PC-9 (cell line): ENCODE results near the gene DHX32. TPM values are rescaled to one million over a fixed set of nuclear protein-coding genes. Genes with fewer than 3 reads are reported as not detected.
"Not testable (repeated sequence)": the region's sequence is repeated elsewhere in the genome, so short reads cannot be mapped to it uniquely, and the experiment has no call there.

ENCODE experiments used
- Bru-seq: library from RNA; stranded (reverse); fragments of 400-500 nt; gene quantifications from one replicate; lab custom pipeline; 2021; lab: Mats Ljungman, UMichigan
- BruChase-seq, 2 experiments: library from RNA; stranded (reverse); fragments of 400-500 nt; gene quantifications; one replicate each; lab custom pipeline; 2021; lab: Mats Ljungman, UMichigan
- BruUV-seq: library from RNA; stranded (reverse); fragments of 400-500 nt; replicated peaks from 2 replicates; lab custom pipeline; 2021; lab: Mats Ljungman, UMichigan
- CTCF ChIA-PET: fragments of 300-600 bp; sonication (Branson Sonifier 250); formaldehyde crosslinking; loops from one replicate; lab custom pipeline; 2022; ENCODE audit warnings: antibody characterized with exemption; lab: Charles Lee
- POLR2A ChIA-PET: fragments of 300-600 bp; sonication (Branson Sonifier 250); formaldehyde crosslinking; loops from one replicate; lab custom pipeline; 2022; ENCODE audit warnings: antibody characterized with exemption; ENCODE audit not compliant: unreplicated experiment; lab: Charles Lee
- DNase-seq, 2 experiments: peaks; one replicate each; pipeline versions ENCODE4 v3.0.0 to v3.0.0-alpha.2; 2015 to 2022; ENCODE audit warnings: mixed read lengths in 1 of 2
- H2AFZ ChIP-seq: fragments of 200-600 bp; sonication (generic); 2 replicates; pipeline ENCODE4 v1.8.1; 2017; ENCODE audit warnings: antibody characterized with exemption
- H3F3A ChIP-seq: fragments of 200-600 bp; sonication (generic); 2 replicates; pipeline ENCODE4 v1.8.1; 2017; ENCODE audit warnings: antibody characterized with exemption, mild to moderate bottlenecking, low read depth; ENCODE audit not compliant: insufficient read depth
- H3K27ac ChIP-seq: fragments of 200-600 bp; sonication (generic); 2 replicates; pipeline ENCODE4 v1.6.1; 2016; ENCODE audit warnings: mixed run types
- H3K27me3 ChIP-seq: fragments of 200-600 bp; sonication (generic); 2 replicates; pipeline ENCODE4 v1.6.1; 2016; ENCODE audit warnings: low read depth, mixed run types; ENCODE audit not compliant: insufficient read depth
- H3K36me3 ChIP-seq: fragments of 200-600 bp; sonication (generic); 2 replicates; pipeline ENCODE4 v1.6.1; 2016; ENCODE audit warnings: low read depth, mixed run types
- H3K4me1 ChIP-seq: fragments of 200-600 bp; sonication (generic); replicated peaks from 2 replicates; pipeline ENCODE4 v1.6.1; 2016; ENCODE audit warnings: mixed run types; ENCODE audit not compliant: insufficient read depth
- H3K4me2 ChIP-seq: fragments of 200-600 bp; sonication (generic); 2 replicates; pipeline ENCODE4 v1.6.1; 2017; ENCODE audit warnings: mixed run types
- H3K4me3 ChIP-seq: fragments of 200-600 bp; sonication (generic); 2 replicates; pipeline ENCODE4 v1.6.1; 2016; ENCODE audit warnings: mixed run types
- H3K79me2 ChIP-seq: fragments of 200-600 bp; sonication (generic); 2 replicates; pipeline ENCODE4 v1.6.1; 2017; ENCODE audit warnings: low read depth, mixed run types
- H3K9me2 ChIP-seq: fragments of 200-600 bp; sonication (generic); 2 replicates; pipeline ENCODE4 v1.8.1; 2017; ENCODE audit warnings: mild to moderate bottlenecking; ENCODE audit not compliant: insufficient read depth
- H3K9me3 ChIP-seq: fragments of 200-600 bp; sonication (generic); 2 replicates; pipeline ENCODE4 v1.8.1; 2016; ENCODE audit warnings: low read depth; ENCODE audit not compliant: insufficient read depth
- H4K20me1 ChIP-seq: fragments of 200-600 bp; sonication (generic); 2 replicates; pipeline ENCODE4 v1.8.1; 2017; ENCODE audit not compliant: insufficient read depth
- EZH2 ChIP-seq: fragments of 200-600 bp; sonication (generic); IDR thresholded peaks from 2 replicates; pipeline ENCODE4 v1.8.0; 2017; ENCODE audit warnings: antibody characterized with exemption, low read depth
- intact Hi-C: fragments of 100-400 bp; cut with micrococcal nuclease; formaldehyde crosslinking; loops from one replicate; pipeline ENCODE4 v1.10.0; 2022; ENCODE audit not compliant: unreplicated experiment
- long read RNA-seq: library from polyadenylated mRNA; stranded (forward); transcript quantifications from one replicate; pipeline ENCODE4 v2.0.0, GENCODE V29; 2022
- total RNA-seq: library from RNA; stranded (reverse); gene quantifications from 2 replicates; pipeline ENCODE4 v1.2.3, GENCODE V29; 2021
- TF ChIP-seq, protein P1 (sequence below): fragments of 200-600 bp; sonication (generic); conservative IDR thresholded peaks from 2 replicates; pipeline ENCODE4 v1.6.1; 2017; ENCODE audit warnings: mixed run types, antibody characterized with exemption, mild to moderate bottlenecking, moderate library complexity

DHX32 gene, protein sequence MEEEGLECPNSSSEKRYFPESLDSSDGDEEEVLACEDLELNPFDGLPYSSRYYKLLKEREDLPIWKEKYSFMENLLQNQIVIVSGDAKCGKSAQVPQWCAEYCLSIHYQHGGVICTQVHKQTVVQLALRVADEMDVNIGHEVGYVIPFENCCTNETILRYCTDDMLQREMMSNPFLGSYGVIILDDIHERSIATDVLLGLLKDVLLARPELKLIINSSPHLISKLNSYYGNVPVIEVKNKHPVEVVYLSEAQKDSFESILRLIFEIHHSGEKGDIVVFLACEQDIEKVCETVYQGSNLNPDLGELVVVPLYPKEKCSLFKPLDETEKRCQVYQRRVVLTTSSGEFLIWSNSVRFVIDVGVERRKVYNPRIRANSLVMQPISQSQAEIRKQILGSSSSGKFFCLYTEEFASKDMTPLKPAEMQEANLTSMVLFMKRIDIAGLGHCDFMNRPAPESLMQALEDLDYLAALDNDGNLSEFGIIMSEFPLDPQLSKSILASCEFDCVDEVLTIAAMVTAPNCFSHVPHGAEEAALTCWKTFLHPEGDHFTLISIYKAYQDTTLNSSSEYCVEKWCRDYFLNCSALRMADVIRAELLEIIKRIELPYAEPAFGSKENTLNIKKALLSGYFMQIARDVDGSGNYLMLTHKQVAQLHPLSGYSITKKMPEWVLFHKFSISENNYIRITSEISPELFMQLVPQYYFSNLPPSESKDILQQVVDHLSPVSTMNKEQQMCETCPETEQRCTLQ
- total RNA-seq (50.4 and 51.0 TPM in 2 replicates), Bru-seq, nascent RNA (percentile 89 among the genes with signal in this experiment), BruChase-seq, experiment 1, labeled RNA remaining after a 2-hour chase (percentile 91 among the genes with signal in this experiment), BruChase-seq, experiment 2, labeled RNA remaining after a 6-hour chase (percentile 87 among the genes with signal in this experiment)
- long read RNA-seq, partial matches to known transcripts: 13 of 101 reads
- long read RNA-seq, other reads (novel, unspliced or antisense): 87 of 101 reads

DNA sequence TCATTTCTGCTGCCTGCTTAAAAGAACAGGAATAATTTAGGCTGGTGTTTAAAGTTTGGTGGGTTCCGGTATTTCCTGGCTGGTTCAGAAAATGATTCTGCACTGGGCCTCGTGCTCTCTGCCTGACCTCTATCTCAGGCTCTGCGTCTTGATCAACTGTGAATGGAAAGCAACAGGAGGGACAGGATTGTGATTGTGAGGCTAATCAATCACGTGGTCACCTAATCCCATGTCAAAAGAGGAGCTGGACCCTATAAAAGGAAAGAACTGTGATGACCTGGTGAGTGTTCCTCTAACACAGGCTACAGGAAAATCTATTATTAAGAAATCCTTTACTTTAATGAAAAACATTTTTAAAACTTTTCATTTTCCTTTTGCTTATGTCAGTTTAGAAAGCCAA lies at the start of gene DHX32:
Gene DHX32, minus strand, starts transcription at position 101 of the 400 bp plus-strand sequence. CDS start 468 bp downstream, outside the sequence.
- Histone ChIP-seq H3K27me3 (no peaks in the 10 kb centered on the region), H2AFZ (no peak within 1 kb of the TSS), H3K79me2 (peaks cover 26% of the 10 kb centered on the region), H4K20me1 (no peaks in the 10 kb centered on the region), H3K4me3 (no peak within 1 kb of the TSS), H3K9me2 (no peaks in the 10 kb centered on the region), H3K36me3 (peaks cover 23% of the 10 kb centered on the region), H3K4me1 (peaks cover 12% of the 10 kb centered on the region), H3F3A (peaks cover 15% of the 10 kb centered on the region; the same call in 1 of the 2 replicates), H3K9me3 (peaks cover 9% of the 10 kb centered on the region), H3K4me2 (no peak within 1 kb of the TSS), H3K27ac (peak within 1 kb of the TSS; percentile 76)
- no peak for TF ChIP-seq EZH2
- TF ChIP-seq, protein P1, sequence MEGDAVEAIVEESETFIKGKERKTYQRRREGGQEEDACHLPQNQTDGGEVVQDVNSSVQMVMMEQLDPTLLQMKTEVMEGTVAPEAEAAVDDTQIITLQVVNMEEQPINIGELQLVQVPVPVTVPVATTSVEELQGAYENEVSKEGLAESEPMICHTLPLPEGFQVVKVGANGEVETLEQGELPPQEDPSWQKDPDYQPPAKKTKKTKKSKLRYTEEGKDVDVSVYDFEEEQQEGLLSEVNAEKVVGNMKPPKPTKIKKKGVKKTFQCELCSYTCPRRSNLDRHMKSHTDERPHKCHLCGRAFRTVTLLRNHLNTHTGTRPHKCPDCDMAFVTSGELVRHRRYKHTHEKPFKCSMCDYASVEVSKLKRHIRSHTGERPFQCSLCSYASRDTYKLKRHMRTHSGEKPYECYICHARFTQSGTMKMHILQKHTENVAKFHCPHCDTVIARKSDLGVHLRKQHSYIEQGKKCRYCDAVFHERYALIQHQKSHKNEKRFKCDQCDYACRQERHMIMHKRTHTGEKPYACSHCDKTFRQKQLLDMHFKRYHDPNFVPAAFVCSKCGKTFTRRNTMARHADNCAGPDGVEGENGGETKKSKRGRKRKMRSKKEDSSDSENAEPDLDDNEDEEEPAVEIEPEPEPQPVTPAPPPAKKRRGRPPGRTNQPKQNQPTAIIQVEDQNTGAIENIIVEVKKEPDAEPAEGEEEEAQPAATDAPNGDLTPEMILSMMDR: no peak
- intact Hi-C loops: loop anchor here (10.0 kb wide), 1 partner anchor 184 kb away; no protein-coding TSS in a partner anchor
- no peak for DNase-seq
- no TSS peak for BruUV-seq
- ChIA-PET CTCF (no interaction called here), POLR2A (no interaction called here)

DNA sequence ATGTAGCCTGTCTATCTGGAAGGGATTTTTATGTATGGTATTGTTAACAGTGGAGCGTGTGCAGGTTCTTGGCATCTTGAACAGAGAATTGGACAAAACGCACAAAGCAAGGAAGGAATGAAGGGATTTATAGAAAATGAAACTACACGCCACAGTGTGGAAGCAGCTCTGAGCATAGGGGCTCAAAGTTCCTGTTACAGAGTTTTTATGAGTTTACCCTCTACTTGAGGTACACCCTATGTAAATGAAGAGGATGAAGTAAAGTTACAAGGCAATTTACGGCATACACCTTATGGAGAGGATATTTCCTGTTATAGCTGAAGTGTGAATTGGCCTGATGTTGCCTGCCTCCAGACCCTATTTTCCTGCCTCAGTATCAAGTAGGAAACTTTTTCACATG lies 48.5 kb upstream of the DHX32 start:
- Histone ChIP-seq H3K9me3 (no peaks in the 10 kb centered on the region), H3K27me3 (no peaks in the 10 kb centered on the region), H3K4me3 (no peak overlapping the region), H3K79me2 (no peaks in the 10 kb centered on the region), H2AFZ (no peak overlapping the region), H3K4me1 (peaks cover 7% of the 10 kb centered on the region; the same call in 1 of the 2 replicates), H4K20me1 (no peaks in the 10 kb centered on the region), H3K36me3 (no peaks in the 10 kb centered on the region), H3K27ac (no peak overlapping the region), H3K9me2 (no peaks in the 10 kb centered on the region), H3K4me2 (no peak overlapping the region), H3F3A (0 out of 2 replicates have a peak, but pooled peaks cover 2% of the 10 kb centered on the region)
- no peak for DNase-seq
- ChIA-PET CTCF (no interaction called here), POLR2A (no interaction called here)
- BruUV-seq: no TSS peak
- no peak for TF ChIP-seq EZH2
- TF ChIP-seq, protein P1: no peak
- intact Hi-C loops: loop anchor here (5.0 kb wide), 4 partner anchors 43 to 818 kb away; partner anchors contain the start of gene ADAM12

DNA sequence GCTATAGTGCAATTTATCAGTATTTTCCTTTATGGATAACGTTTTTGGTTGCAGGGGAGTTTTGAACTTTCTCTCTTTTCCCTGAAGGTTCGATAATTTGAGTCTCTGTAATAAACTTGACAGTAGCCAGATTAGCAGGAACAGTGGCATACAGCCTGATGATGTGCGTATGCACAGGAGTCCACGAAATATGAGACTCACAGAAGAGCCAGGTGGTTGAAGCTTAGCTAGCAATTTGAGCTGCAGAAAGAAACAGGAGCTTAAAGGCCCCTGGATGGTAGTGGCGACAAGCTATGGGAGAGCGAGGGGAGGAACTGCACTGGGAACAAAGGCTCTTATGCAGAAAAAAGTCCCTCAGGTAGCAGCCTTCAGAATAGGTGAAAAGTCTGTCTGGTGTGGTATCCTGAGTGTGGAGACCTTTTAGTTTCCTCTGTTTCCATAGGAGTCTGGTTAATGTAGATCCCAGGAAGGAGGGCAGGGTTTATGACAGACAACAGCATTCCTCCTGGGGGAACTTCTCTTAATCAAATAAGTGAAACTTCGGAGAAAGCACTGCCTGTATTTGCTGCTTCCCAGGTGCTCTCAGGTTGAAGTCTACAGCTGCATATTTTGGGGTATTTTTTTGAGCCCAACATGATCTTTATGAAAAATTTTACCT lies 48.0 kb upstream of the DHX32 start:
- Histone ChIP-seq H3K79me2 (no peaks in the 10 kb centered on the region), H3K27ac (no peak overlapping the region), H4K20me1 (no peaks in the 10 kb centered on the region), H2AFZ (no peak overlapping the region), H3F3A (0 out of 2 replicates have a peak, but pooled peaks cover 2% of the 10 kb centered on the region), H3K36me3 (no peaks in the 10 kb centered on the region), H3K4me3 (no peak overlapping the region), H3K9me2 (no peaks in the 10 kb centered on the region), H3K4me1 (peaks cover 5% of the 10 kb centered on the region; the same call in 1 of the 2 replicates), H3K9me3 (no peaks in the 10 kb centered on the region), H3K4me2 (no peak overlapping the region), H3K27me3 (no peaks in the 10 kb centered on the region)
- POLR2A ChIA-PET: no interaction called here
- BruUV-seq: no TSS peak
- TF ChIP-seq EZH2: no peak
- TF ChIP-seq, protein P1: no peak
- CTCF ChIA-PET: no interaction called here
- intact Hi-C loops: no loop called here
- no peak for DNase-seq

DNA sequence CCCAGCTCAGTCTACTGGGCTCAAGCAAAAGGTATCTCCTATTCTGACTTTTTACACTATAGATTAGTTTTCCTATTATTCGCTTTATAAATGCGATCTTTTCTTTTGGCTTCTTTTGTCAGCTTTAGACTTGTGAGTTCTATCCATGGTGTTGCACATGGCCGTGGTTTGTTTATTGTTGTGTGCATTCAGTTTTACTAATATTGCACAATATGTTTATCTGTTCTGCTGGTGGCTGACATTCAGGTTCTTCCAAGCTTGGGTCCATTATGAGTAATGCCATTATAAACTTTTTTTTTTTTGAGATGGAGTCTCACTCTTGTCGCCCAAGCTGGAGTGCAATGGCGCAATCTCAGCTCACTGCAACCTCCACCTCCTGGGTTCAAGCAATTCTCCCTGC lies 46.2 kb upstream of the DHX32 start:
- H3K9me3 ChIP-seq, H2AFZ ChIP-seq, intact Hi-C loops, H3K4me2 ChIP-seq, BruUV-seq, H3K79me2 ChIP-seq, H3K4me1 ChIP-seq, H3K27ac ChIP-seq, H4K20me1 ChIP-seq, H3K36me3 ChIP-seq, POLR2A ChIA-PET, H3K4me3 ChIP-seq, H3K27me3 ChIP-seq, CTCF ChIA-PET, H3K9me2 ChIP-seq, DNase-seq, H3F3A ChIP-seq: not testable (repeated sequence)
